HG03457 (cell line): ENCODE data around the gene GTSE1.

Experiments
- ATAC-seq: cut with Tn5 transposase; IDR thresholded peaks from one replicate; pipeline ENCODE4 v1.9.1; 2021; ENCODE audit warnings: moderate number of reproducible peaks; ENCODE audit not compliant: unreplicated experiment

The GTSE1 gene

DNA sequence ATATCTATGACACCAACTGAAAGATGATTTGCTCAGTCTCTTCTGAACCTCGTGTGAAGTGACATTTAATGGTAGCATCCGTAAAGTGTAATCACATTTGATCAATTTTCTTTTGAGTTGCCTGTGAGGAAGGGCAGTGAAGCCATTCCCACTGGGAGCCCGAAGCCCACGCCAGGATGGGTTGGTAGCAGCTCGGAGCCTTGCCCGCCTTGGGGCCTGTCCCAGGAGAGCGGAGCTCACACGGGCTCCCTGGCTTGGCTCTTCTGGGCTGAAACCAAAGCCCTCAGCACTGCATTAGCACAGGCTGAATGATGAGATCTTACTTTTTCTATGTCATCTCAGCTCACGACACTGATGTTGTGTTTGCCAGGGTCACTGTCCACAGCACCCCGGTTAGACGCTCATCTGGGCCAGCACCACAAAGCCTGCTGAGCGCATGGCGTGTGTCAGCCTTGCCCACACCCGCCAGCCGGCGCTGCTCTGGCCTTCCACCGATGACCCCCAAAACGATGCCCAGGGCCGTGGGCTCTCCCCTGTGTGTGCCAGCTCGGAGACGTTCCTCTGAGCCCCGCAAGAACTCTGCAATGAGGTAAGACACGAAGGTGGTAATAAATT is 29.5 kb downstream of the GTSE1 start:
- ATAC-seq: no peak

- ATAC-seq: no peak
Measured at GRCh38 chr22:46327691-46328465, 31.2 kb downstream of the GTSE1 start.

DNA sequence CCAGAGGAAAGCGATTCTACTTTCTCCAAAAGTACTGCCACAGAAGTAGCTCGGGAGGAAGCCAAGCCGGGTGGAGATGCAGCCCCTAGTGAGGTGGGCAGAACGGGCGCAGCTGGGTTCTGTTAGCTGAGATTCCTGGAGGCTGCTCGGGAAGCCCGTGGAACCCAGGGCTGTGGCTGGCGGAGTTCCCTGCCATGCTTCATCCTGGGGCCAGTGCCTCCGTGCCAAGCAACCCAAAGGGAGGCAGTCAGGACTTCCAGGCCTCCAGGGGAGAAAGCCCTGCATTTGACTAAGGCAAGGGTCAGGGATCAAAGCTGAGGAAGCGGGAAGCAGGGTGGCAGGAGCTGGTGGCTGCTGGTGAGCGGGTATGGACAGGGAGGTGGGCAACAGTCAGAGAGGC is 32.1 kb downstream of the GTSE1 start:
- no peak for ATAC-seq

DNA sequence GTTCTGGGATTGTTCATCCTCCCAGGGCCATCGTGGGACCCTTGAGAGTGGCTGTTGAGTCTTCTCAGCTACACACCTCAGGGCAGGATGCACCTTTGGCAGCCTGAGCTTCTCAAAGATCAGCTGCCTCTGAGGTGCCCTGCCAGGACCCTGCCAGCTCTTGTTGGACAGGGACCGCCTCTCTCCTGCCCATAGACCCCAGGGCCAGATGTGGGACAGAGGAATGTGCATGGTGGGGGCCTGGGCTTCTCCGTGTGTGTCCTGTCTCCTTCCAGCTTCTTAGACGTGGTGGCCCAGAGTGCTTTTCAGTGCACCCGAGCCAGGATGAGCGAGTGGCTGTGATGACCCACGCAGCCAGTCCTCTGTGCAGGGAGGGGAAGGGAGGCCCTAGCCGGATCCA is 32.9 kb downstream of the GTSE1 start:
- no peak for ATAC-seq

GRCh38 chr22:46330426-46330825 is 33.8 kb downstream of the GTSE1 start:
- ATAC-seq: no peak

DNA sequence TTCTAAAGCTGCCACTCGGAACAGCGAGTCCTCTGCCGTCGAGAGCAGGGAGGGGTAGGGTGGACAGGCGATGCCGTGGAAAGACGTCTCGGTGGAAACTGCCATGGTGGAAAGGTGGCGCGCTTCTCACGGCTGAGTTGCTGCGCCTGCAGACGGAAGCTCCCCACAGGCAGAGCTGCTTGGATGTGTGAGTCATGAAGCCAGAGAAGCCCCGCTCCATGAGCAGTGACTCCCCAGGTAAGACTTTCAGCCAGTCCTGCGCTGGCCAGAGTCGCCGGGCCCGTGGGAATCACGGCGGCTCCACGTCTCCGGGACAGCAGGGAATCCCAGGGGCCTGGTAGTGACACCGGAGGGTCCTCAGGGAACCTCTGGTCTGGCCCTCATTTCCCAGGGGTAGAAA is 34.8 kb downstream of the GTSE1 start:
- no peak for ATAC-seq

DNA sequence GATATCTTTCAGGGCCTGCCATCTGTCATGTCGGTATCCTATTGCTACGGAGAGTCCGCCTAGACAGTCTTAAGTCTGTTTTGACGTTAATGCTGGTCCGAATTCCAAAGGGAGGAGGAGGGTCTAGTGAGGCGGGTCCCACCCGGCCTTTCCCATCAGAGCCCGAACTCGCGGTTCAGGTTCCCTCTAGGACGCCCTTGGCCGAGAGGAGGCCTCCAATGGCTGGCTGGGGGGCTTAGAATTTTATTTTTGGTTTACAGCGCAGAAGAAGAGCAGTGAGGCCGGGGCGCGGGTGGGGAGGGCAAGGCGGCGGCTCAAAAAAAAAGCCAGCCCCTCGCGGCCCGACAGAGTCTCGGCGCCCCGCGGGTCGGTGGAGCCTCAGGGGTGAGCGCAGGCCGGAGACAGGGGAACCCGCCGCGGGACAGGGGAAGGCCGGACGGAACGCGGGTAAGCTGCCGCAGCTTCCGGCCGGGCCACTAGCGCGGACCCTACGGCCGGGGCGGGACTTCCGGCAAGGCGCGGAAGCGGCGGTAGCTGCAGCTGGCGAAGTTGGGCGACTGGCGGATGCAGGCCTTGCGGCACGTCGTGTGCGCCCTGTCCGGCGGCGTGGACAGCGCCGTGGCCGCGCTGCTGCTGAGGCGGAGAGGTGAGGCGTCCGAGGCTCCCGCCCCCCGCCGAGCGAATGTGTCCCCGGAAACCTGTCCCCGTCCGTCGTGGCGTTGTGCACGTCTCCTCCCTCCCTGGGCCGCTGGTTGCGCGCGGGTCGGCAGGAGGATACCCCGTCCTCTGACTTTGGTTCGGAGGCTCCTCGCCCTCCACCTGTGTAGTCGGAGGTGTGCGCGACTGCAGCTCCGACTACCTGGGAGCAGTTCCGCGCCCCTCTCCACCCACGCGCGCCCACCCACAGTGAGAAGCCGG is 38.8 kb downstream of the GTSE1 start, which contains the start of gene TRMU:
TRMU (plus strand) TSS at position 514 of the 918 bp plus-strand sequence; CDS start at position 565, 51 bp downstream.
- peak; percentile 68 for ATAC-seq

DNA sequence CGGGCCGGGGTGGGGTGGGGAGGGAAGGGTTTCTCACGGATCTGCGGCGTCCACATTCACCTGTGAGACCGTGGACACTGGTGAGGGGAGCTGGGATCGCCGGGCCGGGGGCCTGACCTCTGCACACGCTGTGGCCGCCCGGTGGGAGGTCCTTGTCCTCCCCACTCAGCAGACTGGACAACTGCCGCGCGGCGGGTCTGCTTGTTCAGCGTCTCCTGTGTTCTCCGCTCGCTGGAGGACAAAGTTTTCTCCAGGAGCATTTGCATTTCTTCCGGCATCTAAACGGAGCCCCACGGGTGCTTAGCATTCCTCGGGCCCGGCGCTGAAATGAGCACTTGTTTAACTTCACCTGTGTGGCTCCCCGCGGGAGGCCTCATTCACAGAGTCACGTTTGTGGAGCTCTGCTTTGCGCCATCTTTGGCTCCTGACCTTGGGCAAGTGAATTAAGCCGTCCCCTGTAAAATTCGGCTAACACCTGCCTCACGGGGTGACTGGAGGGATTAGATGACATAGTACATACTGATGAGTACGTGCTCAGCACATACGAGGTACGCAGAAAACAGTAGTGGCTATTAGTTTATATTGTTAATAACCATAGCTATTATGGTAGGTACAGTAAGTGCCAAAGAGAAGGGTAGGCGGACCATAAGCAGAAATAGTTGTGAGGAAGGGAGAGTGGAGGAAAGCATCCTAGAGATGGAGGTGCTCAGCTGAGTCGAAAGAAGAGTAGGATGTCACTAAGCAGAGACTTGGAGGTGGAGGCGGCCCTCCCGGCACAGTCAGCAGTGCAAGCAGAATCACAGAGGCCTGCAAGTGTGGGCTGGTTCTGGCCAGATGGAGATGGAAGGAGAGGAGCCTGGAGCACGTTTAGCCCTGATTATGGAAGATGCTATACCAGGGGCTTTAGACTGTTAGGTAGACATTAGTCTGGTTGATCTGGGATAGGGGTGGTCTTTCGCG is 39.7 kb downstream of the GTSE1 start:
- no peak for ATAC-seq

- no peak for ATAC-seq
Measured at GRCh38 chr22:46337870-46338269, 41.2 kb downstream of the GTSE1 start.

DNA sequence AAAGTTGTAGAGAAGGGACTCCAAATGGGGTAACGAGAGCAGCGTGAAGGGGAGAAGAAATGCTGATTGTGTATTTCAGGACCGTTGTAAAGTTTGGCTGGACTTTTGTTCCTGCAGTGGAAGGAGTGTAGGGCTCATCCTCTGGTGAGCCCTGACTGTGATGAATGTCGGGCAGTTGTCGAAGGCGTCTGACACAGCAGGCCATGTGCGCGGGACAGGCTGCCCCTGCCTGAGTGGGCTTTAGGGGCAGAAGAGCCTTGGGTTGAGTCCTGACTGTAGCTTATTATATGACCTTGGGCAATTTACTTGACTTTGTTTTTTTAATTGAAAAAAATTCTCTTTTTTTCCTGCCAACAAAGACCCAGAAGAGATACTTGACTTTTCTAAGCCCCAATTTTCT is 42.0 kb downstream of the GTSE1 start:
- ATAC-seq: no peak

GRCh38 chr22:46339956-46340355 is 43.3 kb downstream of the GTSE1 start:
- no peak for ATAC-seq

- no peak for ATAC-seq
Measured at GRCh38 chr22:46340676-46341075, 44.0 kb downstream of the GTSE1 start.

- no peak for ATAC-seq
Measured at GRCh38 chr22:46346680-46347405, 50.2 kb downstream of the GTSE1 start.

GRCh38 chr22:46347646-46348045 is 51.0 kb downstream of the GTSE1 start:
- ATAC-seq: no peak

- ATAC-seq: no peak
Measured at GRCh38 chr22:46348099-46348695, 51.5 kb downstream of the GTSE1 start.

GRCh38 chr22:46349238-46349637 is 52.6 kb downstream of the GTSE1 start:
- no peak for ATAC-seq

GRCh38 chr22:46349681-46350080 is 53.0 kb downstream of the GTSE1 start:
- ATAC-seq: no peak

DNA sequence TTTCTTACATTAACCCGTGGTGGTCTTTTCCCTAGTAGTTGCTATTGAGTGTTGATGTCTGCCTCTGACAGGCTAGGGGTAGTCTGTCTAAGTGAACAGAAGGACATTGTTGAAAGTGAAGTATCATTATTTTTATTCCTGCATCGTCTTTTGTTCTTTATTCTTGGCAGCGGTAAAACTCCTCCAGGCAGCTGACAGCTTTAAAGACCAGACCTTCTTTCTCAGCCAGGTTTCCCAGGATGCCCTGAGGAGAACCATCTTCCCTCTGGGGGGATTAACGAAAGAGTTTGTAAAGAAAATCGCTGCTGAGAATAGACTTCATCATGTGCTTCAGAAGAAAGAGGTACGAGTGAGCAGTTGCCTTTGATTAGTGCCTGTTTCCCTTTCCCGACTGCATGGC is 53.5 kb downstream of the GTSE1 start:
- ATAC-seq: no peak

GRCh38 chr22:46350646-46351045 is 54.0 kb downstream of the GTSE1 start:
- no peak for ATAC-seq
